Nephron (organoid): ENCODE results near the gene SP1.
"Not testable (repeated sequence)": the region's sequence is repeated elsewhere in the genome, so short reads cannot be mapped to it uniquely, and the experiment has no call there.

ENCODE experiments used
- H3K27ac Mint-ChIP-seq, 3 experiments: 2 replicates each; pipeline ENCODE4 v1.8.0; 2020; ENCODE audit warnings: mixed read lengths in 3 of 3, mild to moderate bottlenecking in 2 of 3, moderate library complexity in 1 of 3
- H3K27me3 Mint-ChIP-seq: 2 replicates; pipeline ENCODE4 v1.8.0; 2021; ENCODE audit warnings: low read depth, mild to moderate bottlenecking, moderate library complexity, mixed read lengths
- H3K36me3 Mint-ChIP-seq: 2 replicates; pipeline ENCODE4 v1.8.0; 2020; ENCODE audit warnings: low read depth, mixed read lengths
- H3K4me1 Mint-ChIP-seq: 2 replicates; pipeline ENCODE4 v1.8.0; 2020; ENCODE audit warnings: mixed read lengths
- H3K4me3 Mint-ChIP-seq, 3 experiments: 2 replicates each; pipeline ENCODE4 v1.8.0; 2020; ENCODE audit warnings: mild to moderate bottlenecking in 3 of 3, mixed read lengths in 3 of 3, moderate library complexity in 2 of 3
- H3K9me3 Mint-ChIP-seq: 2 replicates; pipeline ENCODE4 v1.8.0; 2020; ENCODE audit warnings: mixed read lengths
- CTCF ChIP-seq, 3 experiments: fragments of 200-600 bp; sonication (generic); IDR thresholded peaks; one replicate each; pipeline ENCODE4 v1.5.0; 2021; ENCODE audit warnings: antibody characterized with exemption in 3 of 3; ENCODE audit not compliant: unreplicated experiment in 3 of 3

SP1 gene

GRCh38 chr12:53379389-53380103, 430 bp upstream of the SP1 start:
- Mint-ChIP-seq H3K27me3 (no peaks in the 10 kb centered on the region), H3K4me3 (no peak overlapping the region)
- no peak for TF ChIP-seq CTCF (IDR thresholded peaks at IDR 0.05; ENCODE audit: unreplicated experiment in 3 of 3)

GRCh38 chr12:53380794-53381730, 1.1 kb downstream of the SP1 start:
- H3K27me3 Mint-ChIP-seq, result no peaks in the 10 kb centered on the region
- H3K36me3 Mint-ChIP-seq, result peaks cover 35% of the 10 kb centered on the region
- H3K4me1 Mint-ChIP-seq, result peaks cover 32% of the 10 kb centered on the region
- peak overlapping the region; percentile 86 to 99 (median 96) for H3K27ac Mint-ChIP-seq
- H3K9me3 Mint-ChIP-seq, result no peaks in the 10 kb centered on the region
- no peak for TF ChIP-seq CTCF (IDR thresholded peaks at IDR 0.05; ENCODE audit: unreplicated experiment in 3 of 3)
- H3K4me3 Mint-ChIP-seq, result peak overlapping the region; percentile 93 to 97 (median 95)

More at GRCh38 chr12:53379389-53380103, 430 bp upstream of the SP1 start:
- Mint-ChIP-seq H3K36me3 (peaks cover 30% of the 10 kb centered on the region), H3K27ac (no peak overlapping the region), H3K4me1 (peaks cover 28% of the 10 kb centered on the region), H3K9me3 (no peaks in the 10 kb centered on the region)

GRCh38 chr12:53381731-53382630, 2.0 kb downstream of the SP1 start:
- H3K27ac Mint-ChIP-seq, result peak overlapping the region; percentile 86 to 99 (median 96)
- H3K9me3 Mint-ChIP-seq, result no peaks in the 10 kb centered on the region
- peak overlapping the region; percentile 93 to 97 (median 95) for H3K4me3 Mint-ChIP-seq
- H3K36me3 Mint-ChIP-seq, result peaks cover 38% of the 10 kb centered on the region
- peaks cover 35% of the 10 kb centered on the region for H3K4me1 Mint-ChIP-seq
- no peaks in the 10 kb centered on the region for H3K27me3 Mint-ChIP-seq
- TF ChIP-seq CTCF (IDR thresholded peaks at IDR 0.05; ENCODE audit: unreplicated experiment in 3 of 3), result peak in 2 of 3 experiments; percentile 24 to 37

- H3K4me3 Mint-ChIP-seq, result peak overlapping the region; percentile 93 to 97 (median 95)
These were observed 3.3 kb downstream of the SP1 start for GRCh38 chr12:53383258-53383657.

GRCh38 chr12:53386381-53386780, 6.4 kb downstream of the SP1 start:
- not testable (repeated sequence) for H3K9me3 Mint-ChIP-seq, H3K27me3 Mint-ChIP-seq
- H3K27ac Mint-ChIP-seq, result peak overlapping the region; percentile 35 to 80 (median 55)
- H3K4me3 Mint-ChIP-seq, result peak overlapping the region; percentile 70 to 76 (median 74)
- peaks cover 60% of the 10 kb centered on the region for H3K36me3 Mint-ChIP-seq
- peaks cover 63% of the 10 kb centered on the region for H3K4me1 Mint-ChIP-seq

More at GRCh38 chr12:53383258-53383657, 3.3 kb downstream of the SP1 start:
- H3K9me3 Mint-ChIP-seq, result no peaks in the 10 kb centered on the region
- H3K36me3 Mint-ChIP-seq, result peaks cover 46% of the 10 kb centered on the region
- H3K4me1 Mint-ChIP-seq, result peaks cover 44% of the 10 kb centered on the region
- peak overlapping the region; percentile 86 to 99 (median 96) for H3K27ac Mint-ChIP-seq
- TF ChIP-seq CTCF (IDR thresholded peaks at IDR 0.05; ENCODE audit: unreplicated experiment in 3 of 3), result no peak
- H3K27me3 Mint-ChIP-seq, result no peaks in the 10 kb centered on the region
